NT2/D1 (cell line): ENCODE data around the gene APOA5.

ENCODE experiments used
- YY1 ChIP-seq: IDR thresholded peaks from 2 replicates; pipeline ENCODE4 v1.6.1; 2011; ENCODE audit not compliant: insufficient read length, insufficient read depth
- ZNF274 ChIP-seq: IDR thresholded peaks from 2 replicates; pipeline ENCODE4 v1.6.1; 2011; ENCODE audit warnings: mild to moderate bottlenecking, low read depth, low read length

- no peak for TF ChIP-seq ZNF274
- TF ChIP-seq YY1, result no peak
These were observed 40.2 kb upstream of the APOA5 start for GRCh38 chr11:116831790-116832349.
